Colonic mucosa (tissue), 4 donors: ENCODE results near the gene WDR7. TPM values are rescaled to one million over a fixed set of nuclear protein-coding genes. Genes with fewer than 3 reads are reported as not detected.

Experiments
- DNase-seq: peaks from one replicate; pipeline ENCODE4 v3.0.0-alpha.2; 2020
- H3K27ac ChIP-seq: fragments of 200-600 bp; one replicate; pipeline ENCODE4 v1.8.0; 2021
- H3K27me3 ChIP-seq: fragments of 200-600 bp; one replicate; pipeline ENCODE4 v1.8.0; 2021
- H3K36me3 ChIP-seq: fragments of 200-600 bp; one replicate; pipeline ENCODE4 v1.8.0; 2021
- H3K4me1 ChIP-seq: fragments of 200-600 bp; one replicate; pipeline ENCODE4 v1.8.0; 2021; ENCODE audit warnings: mild to moderate bottlenecking
- H3K4me3 ChIP-seq: fragments of 200-600 bp; one replicate; pipeline ENCODE4 v1.8.0; 2021
- H3K9ac ChIP-seq, 2 donors: one replicate each; pipeline ENCODE4 v1.7.0; 2013; ENCODE audit warnings: control low read depth in 2 of 2, low read depth in 2 of 2, low read length in 2 of 2
- H3K9me3 ChIP-seq: fragments of 200-600 bp; one replicate; pipeline ENCODE4 v1.8.0; 2021
- CTCF ChIP-seq: fragments of 200-600 bp; IDR thresholded peaks from one replicate; pipeline ENCODE4 v1.8.0; 2022; ENCODE audit warnings: antibody characterized with exemption, mild to moderate bottlenecking
- intact Hi-C: fragments of 100-400 bp; cut with DNase I; formaldehyde crosslinking; loops from one replicate; pipeline ENCODE4 v1.14.1; 2022
- total RNA-seq, 2 donors: library from RNA; stranded (reverse); fragmentation: NEBNext Ultra II Directional in 1 of 2; extraction: Animal tissue kit (Norgen Biotek cat#: 25700) in 1 of 2; gene quantifications; one replicate each; pipeline ENCODE4 v1.2.1, GENCODE V29; 2021
- donor health status: healthy.
- donor health status: DM: no; HTN: no; CAD: no.
- donor health status: DM: no; HTN: no; CAD: no.

WDR7 gene
- total RNA-seq, 2 donors from 2014 or later, result 16.8 to 21.2 TPM

- no peaks in the 10 kb centered on the region for H3K9me3 ChIP-seq
- no peak for DNase-seq
- no peak overlapping the region for H3K9ac ChIP-seq
- no peak overlapping the region for H3K4me3 ChIP-seq
- H3K27ac ChIP-seq, result no peak overlapping the region
- intact Hi-C loops, result no loop called here
- no peaks in the 10 kb centered on the region for H3K36me3 ChIP-seq
- H3K27me3 ChIP-seq, result no peaks in the 10 kb centered on the region
- H3K4me1 ChIP-seq, result no peaks in the 10 kb centered on the region
- no peak for TF ChIP-seq CTCF
Measured at GRCh38 chr18:57081899-57082298, 430.7 kb downstream of the WDR7 start.

GRCh38 chr18:57083485-57083884 lies 432.3 kb downstream of the WDR7 start:
- no peaks in the 10 kb centered on the region for H3K36me3 ChIP-seq
- H3K9me3 ChIP-seq, result no peaks in the 10 kb centered on the region
- TF ChIP-seq CTCF, result no peak
- H3K4me1 ChIP-seq, result no peaks in the 10 kb centered on the region
- no peak overlapping the region for H3K27ac ChIP-seq
- no peak overlapping the region for H3K9ac ChIP-seq
- intact Hi-C loops, result no loop called here
- H3K27me3 ChIP-seq, result no peaks in the 10 kb centered on the region
- no peak overlapping the region for H3K4me3 ChIP-seq
- no peak for DNase-seq

- Histone ChIP-seq H3K27ac (no peak overlapping the region), H3K4me3 (no peak overlapping the region), H3K36me3 (no peaks in the 10 kb centered on the region), H3K9ac (no peak overlapping the region), H3K27me3 (no peaks in the 10 kb centered on the region), H3K4me1 (no peaks in the 10 kb centered on the region), H3K9me3 (no peaks in the 10 kb centered on the region)
- intact Hi-C loops, result no loop called here
- no peak for DNase-seq
- TF ChIP-seq CTCF, result no peak
Measured at GRCh38 chr18:57084331-57085271, 433.4 kb downstream of the WDR7 start.

DNA sequence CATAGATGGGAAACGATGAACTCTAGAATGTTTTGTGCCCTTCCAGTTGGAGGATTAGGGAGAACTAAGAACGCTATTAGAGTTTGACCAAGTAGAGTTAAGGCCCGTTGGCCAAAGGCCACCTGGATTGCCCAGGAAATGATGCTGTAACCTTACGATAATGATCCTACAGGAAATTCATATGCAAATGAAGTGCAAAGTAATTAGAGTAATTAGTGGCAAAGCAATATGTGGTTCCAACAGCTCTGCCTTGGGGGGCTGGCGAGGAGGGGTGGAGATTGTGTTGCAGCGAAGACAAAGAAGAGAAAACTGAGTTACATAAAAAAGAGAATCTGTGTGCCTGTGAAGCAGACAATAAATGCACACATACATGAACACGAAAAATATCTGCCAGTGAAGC lies 434.2 kb downstream of the WDR7 start:
- Histone ChIP-seq H3K27me3 (no peaks in the 10 kb centered on the region), H3K4me3 (no peak overlapping the region), H3K9me3 (no peaks in the 10 kb centered on the region), H3K27ac (no peak overlapping the region), H3K4me1 (no peaks in the 10 kb centered on the region), H3K36me3 (no peaks in the 10 kb centered on the region), H3K9ac (no peak overlapping the region)
- intact Hi-C loops, result no loop called here
- no peak for DNase-seq
- no peak for TF ChIP-seq CTCF

DNA sequence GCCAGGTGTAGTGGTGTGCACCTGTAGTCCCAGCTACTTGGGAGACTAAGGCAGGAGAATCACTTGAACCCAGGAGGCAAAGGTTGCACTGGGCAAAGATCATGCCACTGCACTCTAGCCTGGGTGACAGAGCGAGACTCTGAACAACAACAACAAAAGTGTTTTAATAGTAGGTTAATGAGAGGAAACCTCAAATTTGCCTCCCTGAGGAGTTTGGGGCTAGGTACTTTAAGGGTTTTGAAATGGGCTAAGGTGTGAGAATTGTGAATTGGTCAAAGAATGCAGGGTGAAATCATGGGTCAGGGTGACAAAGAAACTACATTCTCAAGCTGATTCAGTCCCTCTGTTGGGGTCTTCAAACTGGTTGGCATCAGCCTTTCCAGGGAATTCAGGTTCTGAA lies 435.0 kb downstream of the WDR7 start:
- Histone ChIP-seq H3K36me3 (no peaks in the 10 kb centered on the region), H3K4me1 (no peaks in the 10 kb centered on the region), H3K27me3 (no peaks in the 10 kb centered on the region), H3K27ac (no peak overlapping the region), H3K4me3 (no peak overlapping the region), H3K9ac (no peak overlapping the region), H3K9me3 (no peaks in the 10 kb centered on the region)
- DNase-seq, result no peak
- intact Hi-C loops, result no loop called here
- no peak for TF ChIP-seq CTCF

Other genes with a start within 250 kb of the WDR7 start
- gene TXNL1, start 12.8 kb upstream of the WDR7 start, total RNA-seq, result 10 to 100 TPM; 67.7 to 69.4 TPM